ENCODE results near the gene TTC19.

DNA sequence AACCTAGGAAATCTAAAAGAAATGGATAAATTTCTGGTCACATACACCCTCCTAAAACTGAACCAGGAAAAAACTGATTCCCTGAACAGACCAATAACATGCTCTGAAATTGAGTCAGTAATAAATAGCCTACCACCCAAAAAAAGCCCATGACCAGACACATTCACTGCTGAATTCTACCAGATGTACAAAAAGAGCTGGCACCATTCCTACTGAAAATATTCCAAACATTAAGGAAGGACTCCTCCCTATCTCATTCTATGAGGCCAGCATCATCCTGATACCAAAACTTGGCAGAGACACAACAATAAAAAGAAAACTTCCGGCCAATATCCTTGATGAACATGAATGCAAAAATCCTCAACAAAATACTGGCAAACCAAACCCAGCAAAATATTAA lies 52.9 kb downstream of the TTC19 start:
- TF ChIP-seq, protein P1, sequence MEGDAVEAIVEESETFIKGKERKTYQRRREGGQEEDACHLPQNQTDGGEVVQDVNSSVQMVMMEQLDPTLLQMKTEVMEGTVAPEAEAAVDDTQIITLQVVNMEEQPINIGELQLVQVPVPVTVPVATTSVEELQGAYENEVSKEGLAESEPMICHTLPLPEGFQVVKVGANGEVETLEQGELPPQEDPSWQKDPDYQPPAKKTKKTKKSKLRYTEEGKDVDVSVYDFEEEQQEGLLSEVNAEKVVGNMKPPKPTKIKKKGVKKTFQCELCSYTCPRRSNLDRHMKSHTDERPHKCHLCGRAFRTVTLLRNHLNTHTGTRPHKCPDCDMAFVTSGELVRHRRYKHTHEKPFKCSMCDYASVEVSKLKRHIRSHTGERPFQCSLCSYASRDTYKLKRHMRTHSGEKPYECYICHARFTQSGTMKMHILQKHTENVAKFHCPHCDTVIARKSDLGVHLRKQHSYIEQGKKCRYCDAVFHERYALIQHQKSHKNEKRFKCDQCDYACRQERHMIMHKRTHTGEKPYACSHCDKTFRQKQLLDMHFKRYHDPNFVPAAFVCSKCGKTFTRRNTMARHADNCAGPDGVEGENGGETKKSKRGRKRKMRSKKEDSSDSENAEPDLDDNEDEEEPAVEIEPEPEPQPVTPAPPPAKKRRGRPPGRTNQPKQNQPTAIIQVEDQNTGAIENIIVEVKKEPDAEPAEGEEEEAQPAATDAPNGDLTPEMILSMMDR (IDR thresholded peaks at IDR 0.05; ENCODE audit: low read depth, low read length, missing input control) = no peak
- no peak for TF ChIP-seq FOXA1 (IDR thresholded peaks at IDR 0.05)

Measured in liver (tissue), 2 donors.